GM10266 (cell line): Measurements from ENCODE around the gene CNN2.

Experiments used
- DNase-seq: peaks from one replicate; pipeline ENCODE4 v3.0.0; 2012; ENCODE audit errors: extremely low spot score
- CTCF ChIP-seq: IDR thresholded peaks from 2 replicates; pipeline ENCODE4 v1.5.1; 2012; ENCODE audit warnings: mild to moderate bottlenecking, low read depth; ENCODE audit not compliant: control insufficient read depth, insufficient read depth; ENCODE audit errors: missing control alignments

Gene CNN2

GRCh38 chr19:1076951-1077350 is 50.5 kb downstream of the CNN2 start:
- no peak for TF ChIP-seq CTCF
- peak; percentile 96 for DNase-seq

- no peak for TF ChIP-seq CTCF
- no peak for DNase-seq
These were observed 53.2 kb downstream of the CNN2 start for GRCh38 chr19:1079566-1080111.

GRCh38 chr19:1080360-1081161 is 54.2 kb downstream of the CNN2 start:
- DNase-seq: no peak
- no peak for TF ChIP-seq CTCF

- DNase-seq: no peak
- no peak for TF ChIP-seq CTCF
These were observed 55.1 kb downstream of the CNN2 start for GRCh38 chr19:1081301-1082164.

GRCh38 chr19:1082165-1082927 is 55.9 kb downstream of the CNN2 start:
- no peak for TF ChIP-seq CTCF
- peak; percentile 82 for DNase-seq

- TF ChIP-seq CTCF: no peak
- no peak for DNase-seq
These were observed 56.8 kb downstream of the CNN2 start for GRCh38 chr19:1082928-1083816.
